ENCODE results near the gene HELZ. TPM values are rescaled to one million over a fixed set of nuclear protein-coding genes. Genes with fewer than 3 reads are reported as not detected.
"Not testable (repeated sequence)": the region's sequence is repeated elsewhere in the genome, so short reads cannot be mapped to it uniquely, and the experiment has no call there.

The HELZ gene
- total RNA-seq, 1 experiment from 2014 or later = 22.9 TPM

- DNase-seq (ENCODE audit: low spot score) = peak; percentile 13
Observed at GRCh38 chr17:67116045-67116575, 128.9 kb downstream of the HELZ start.

DNA sequence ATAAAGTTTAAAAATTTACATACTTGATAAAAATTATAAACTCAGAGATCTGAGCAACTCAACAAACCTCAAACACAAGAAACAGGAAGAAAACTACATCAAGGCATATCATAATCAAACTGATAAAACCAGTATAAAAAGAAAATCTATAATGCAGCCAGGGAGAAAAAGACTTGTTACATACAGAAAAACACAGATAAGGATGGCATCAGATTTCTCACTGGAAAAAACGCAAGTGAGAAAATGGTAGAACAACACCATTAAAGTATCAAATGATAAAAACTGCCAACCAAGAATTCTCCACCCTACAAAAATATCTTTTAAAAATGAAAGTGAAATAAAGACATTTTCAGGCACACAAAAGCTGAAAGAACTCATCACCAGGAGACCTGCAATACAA is 129.6 kb downstream of the HELZ start:
- DNase-seq (ENCODE audit: low spot score) = no peak

- DNase-seq (ENCODE audit: low spot score) = no peak
Observed at GRCh38 chr17:67113486-67113885, 131.5 kb downstream of the HELZ start.

DNA sequence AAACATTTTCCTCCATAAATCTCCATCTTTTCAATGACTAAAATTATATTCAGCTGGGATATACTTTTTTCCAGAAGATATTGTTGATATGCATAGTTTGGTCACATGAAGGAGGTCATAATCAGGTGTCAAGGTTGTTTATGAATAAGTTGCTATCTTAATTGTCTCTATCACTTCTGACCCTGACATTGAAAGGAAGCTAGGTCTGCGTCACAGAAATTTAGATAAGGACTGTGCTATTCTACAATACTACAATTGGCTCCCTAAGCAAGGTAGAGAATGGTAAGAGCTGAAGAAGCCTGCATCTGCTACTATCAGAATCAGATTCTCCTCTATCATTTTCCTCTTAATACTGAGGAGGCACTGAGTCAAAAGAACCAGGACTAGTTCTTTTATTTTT is 133.2 kb downstream of the HELZ start:
- no peak for DNase-seq (ENCODE audit: low spot score)

DNA sequence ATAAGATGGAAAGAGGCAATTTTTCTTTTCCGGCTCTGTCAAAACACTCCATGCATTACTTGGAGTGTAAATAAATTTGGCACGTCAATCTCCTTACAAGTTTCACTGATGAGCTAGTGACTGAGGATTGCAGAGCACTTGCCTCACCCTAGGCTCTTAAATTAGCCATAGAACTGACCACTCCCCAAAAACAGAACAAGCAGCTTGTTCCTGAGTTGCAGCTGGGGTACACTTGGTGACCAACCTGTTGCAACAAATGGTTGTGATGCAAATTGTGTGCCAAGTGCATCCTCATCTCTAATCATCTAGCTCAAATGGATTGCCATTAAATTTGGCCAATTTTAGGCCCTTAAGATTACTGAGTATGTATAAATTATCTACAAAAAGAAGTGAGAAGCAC is 133.7 kb downstream of the HELZ start:
- no peak for DNase-seq (ENCODE audit: low spot score)

DNA sequence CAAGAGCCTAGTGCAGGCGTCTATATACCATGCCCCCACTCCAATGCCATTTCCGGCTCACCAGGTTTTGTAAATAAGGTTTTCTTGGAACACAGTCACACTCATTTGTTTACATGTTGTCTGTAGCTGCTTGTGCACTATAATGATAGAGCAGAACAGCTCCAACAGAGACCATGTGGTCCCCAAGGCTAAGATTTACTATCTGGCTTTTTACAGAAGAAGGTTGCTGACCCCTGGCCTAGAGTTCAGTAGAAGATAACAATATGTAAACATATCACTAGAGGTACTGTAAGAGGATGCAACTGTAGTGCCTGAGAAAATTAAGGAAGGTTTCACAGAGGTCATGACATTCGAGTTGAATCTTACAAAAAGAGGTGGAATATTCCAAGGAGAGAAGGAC is 134.4 kb downstream of the HELZ start:
- no peak for DNase-seq (ENCODE audit: low spot score)

- no peak for DNase-seq (ENCODE audit: low spot score)
Observed at GRCh38 chr17:67109111-67109510, 135.9 kb downstream of the HELZ start.

GRCh38 chr17:67107811-67108775 is 136.9 kb downstream of the HELZ start:
- no peak for DNase-seq (ENCODE audit: low spot score)

GRCh38 chr17:67107171-67107570 is 137.8 kb downstream of the HELZ start:
- no peak for DNase-seq (ENCODE audit: low spot score)

- DNase-seq (ENCODE audit: low spot score) = no peak
Observed at GRCh38 chr17:67105213-67105612, 139.8 kb downstream of the HELZ start.

DNA sequence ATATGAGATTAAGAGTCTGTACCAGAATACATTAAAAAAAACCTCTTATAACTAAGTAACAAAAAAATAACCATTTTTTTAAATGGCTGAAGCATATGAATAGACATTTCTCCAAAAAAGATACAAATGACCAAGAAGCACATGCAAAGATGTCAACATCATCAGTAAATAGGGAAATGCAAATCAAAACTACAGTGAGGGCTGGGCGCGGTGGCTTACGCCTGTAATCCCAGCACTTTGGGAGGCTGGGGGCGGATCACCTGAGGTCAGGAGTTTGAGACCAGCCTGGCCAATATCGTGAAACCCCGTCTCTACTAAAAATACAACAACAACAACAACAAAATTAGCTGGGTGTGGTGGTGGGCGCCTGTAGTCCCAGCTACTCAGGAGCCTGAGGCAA is 140.4 kb downstream of the HELZ start:
- not testable (repeated sequence) for DNase-seq (ENCODE audit: low spot score)

DNA sequence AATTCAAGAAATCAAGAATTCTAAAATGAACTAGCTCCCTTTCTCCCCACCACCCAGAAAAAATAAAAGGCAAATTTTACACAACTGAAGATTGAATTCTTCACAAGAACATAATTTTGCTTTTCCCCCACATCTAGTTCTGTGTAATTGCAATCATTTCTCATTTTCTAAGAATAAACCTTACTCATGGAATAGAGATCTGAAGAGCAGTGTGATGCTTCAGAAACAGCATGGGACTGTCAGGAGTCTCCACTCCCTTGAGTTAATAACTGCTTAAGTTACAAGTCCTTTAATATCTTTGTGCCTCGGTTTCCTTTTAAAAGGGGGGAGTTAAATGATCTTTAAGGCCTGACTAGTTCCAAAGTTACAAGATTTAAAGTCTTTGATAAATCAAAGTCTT is 147.0 kb downstream of the HELZ start:
- no peak for DNase-seq (ENCODE audit: low spot score)

GRCh38 chr17:67096609-67097008 is 148.4 kb downstream of the HELZ start:
- no peak for DNase-seq (ENCODE audit: low spot score)

- DNase-seq (ENCODE audit: low spot score) = no peak
Observed at GRCh38 chr17:67095803-67096202, 149.2 kb downstream of the HELZ start.

- not testable (repeated sequence) for DNase-seq (ENCODE audit: low spot score)
Observed at GRCh38 chr17:67095291-67095690, 149.7 kb downstream of the HELZ start.

DNA sequence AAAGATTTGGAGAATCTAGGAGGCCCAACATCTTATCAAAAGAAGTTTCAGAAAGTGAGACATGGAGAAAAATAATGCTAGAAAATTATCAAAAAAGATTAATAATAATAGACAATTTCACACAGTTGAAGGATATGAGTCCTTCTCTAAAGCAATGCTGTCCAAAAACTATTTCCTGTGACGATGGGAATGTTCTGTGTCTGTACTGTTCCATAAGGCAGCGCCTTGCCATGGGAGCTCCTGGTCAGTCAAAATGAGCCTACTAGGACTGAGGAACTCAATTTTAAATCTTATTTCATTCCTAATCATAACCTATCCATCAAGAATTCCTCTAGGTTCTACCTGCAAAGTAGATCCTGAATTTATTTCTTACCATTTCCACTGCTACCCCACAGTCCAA is 151.6 kb downstream of the HELZ start:
- DNase-seq (ENCODE audit: low spot score) = no peak

DNA sequence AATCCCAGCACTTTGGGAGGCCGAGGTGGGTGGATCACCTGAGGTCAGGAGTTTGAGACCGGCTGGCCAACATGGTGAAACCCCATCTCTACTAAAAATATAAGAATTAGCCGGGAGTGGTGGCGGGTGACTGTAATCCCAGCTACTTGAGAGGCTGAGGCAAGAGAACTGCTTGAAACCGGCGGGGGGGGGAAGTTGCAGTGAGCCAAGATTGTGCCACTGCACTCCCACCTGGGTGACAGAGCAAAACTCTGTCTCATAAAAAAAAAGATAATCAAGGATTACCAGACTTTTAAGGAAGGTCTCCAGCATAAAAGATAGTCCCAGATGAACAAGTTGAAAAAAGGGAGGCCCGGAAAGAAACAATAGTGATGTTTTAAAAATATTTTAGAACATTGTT is 152.3 kb downstream of the HELZ start:
- DNase-seq (ENCODE audit: low spot score) = not testable (repeated sequence)

DNA sequence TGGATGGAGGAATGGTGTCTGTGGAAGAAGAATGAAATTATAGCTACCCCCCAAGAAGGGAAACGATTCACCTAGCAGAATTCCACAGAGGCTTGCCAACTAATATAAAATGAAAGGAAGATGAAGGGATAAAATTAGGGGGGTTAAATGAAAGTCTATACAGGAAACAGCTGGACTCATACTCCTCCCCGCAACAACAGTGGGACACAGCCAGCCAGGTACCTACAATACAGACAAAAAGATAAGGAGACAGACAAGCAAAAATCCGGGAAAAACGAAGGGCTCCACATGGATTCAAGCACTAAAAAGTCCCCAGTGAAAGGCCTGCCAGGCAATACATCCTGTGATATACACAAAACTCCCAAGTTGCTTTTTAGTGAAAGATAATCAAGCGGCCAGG is 152.7 kb downstream of the HELZ start:
- DNase-seq (ENCODE audit: low spot score) = no peak

DNA sequence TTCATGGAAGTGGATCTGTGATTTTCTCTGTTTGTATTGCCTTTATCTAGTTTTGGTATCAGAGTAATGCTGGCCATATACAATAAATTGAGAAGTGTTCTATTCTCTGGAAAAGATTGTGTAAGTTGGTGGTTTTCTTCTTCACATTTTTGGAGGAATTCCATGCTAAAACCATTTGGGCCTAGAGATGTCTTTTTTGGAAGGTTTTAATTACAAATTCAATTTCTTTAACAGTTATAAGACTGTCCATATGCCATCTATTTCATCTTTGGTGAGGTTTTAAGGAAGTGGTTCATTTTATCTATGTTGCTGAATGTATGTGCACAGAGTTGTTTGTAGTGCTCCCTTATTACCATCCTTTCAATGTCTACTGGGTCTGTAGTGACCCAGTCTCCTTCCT is 154.7 kb downstream of the HELZ start:
- no peak for DNase-seq (ENCODE audit: low spot score)

DNA sequence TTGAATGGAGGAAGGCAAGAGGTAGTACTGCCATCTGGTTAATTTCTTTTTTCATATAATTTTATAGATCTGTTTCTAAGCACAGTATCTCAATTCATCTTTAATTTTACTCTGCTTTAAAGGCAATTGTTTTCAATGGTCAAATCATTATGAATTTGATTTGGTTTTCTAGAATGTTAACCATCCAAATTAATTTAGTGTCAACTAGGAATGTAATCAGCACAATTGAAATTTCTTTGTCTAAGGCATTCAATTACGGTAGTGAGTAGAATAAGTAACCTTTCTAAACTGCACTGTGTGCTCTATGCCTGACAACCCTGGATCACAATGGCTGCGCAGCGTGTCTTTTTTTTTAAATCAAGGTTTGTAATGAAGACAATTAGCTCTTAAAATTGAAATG is 156.4 kb downstream of the HELZ start:
- no peak for DNase-seq (ENCODE audit: low spot score)

DNA sequence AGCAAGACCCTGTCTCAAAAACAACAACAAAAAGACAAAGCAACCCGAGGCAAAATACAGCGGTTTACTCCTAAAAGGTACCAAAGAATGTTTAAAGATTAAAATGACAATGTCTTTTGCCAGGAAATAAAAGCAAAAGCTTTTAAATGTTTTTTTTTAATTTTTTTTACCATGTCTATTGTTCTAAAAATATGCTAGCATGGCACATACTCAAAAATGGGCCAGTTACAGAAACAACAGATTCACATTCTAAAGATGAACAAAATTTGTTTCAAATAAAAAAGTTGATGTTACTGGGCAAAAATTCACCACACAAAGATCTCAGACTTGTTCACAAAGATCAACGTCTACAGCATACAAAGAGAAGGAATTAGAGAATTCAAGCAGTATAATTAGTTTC is 159.6 kb downstream of the HELZ start:
- DNase-seq (ENCODE audit: low spot score) = no peak

- DNase-seq (ENCODE audit: low spot score) = no peak
Observed at GRCh38 chr17:67082107-67082506, 162.9 kb downstream of the HELZ start.

DNA sequence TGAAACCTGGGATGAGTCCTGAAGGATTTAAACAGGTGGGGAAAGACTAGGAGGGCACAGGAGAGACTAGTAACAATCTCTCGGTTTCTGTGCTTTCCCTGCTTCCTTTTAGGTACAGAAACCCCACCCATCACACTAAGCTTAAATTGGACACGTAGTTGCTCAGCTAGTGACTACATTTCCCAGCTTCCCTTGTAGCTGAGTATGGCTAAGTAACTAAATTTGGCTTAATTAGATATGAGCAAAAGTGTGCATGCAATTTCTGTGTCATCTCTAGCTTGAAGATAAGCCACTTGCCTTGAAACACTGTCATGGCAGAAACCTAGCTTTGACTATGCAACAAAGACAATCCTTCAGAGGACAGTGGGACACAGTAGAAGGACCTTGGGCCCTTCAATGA is 164.2 kb downstream of the HELZ start:
- DNase-seq (ENCODE audit: low spot score) = no peak

Measured in HT-29 (cell line).